Mesothelial cell of epicardium (in vitro differentiated cells): ENCODE measurements around the gene MRM3. TPM values are rescaled to one million over a fixed set of nuclear protein-coding genes. Genes with fewer than 3 reads are reported as not detected.
"Not testable (repeated sequence)": the region's sequence is repeated elsewhere in the genome, so short reads cannot be mapped to it uniquely, and the experiment has no call there.

ENCODE experiments used
- DNase-seq, 2 experiments: peaks; one replicate each; pipeline ENCODE4 v3.0.0; 2021; ENCODE audit warnings: low spot score in 2 of 2; ENCODE audit not compliant: unreplicated experiment in 2 of 2
- H3K27ac Mint-ChIP-seq: 2 replicates; pipeline ENCODE4 v1.8.0; 2021; ENCODE audit warnings: mixed read lengths
- H3K27me3 Mint-ChIP-seq: 2 replicates; pipeline ENCODE4 v1.8.0; 2021; ENCODE audit warnings: low read depth, mixed read lengths
- H3K36me3 Mint-ChIP-seq: 2 replicates; pipeline ENCODE4 v1.8.0; 2021; ENCODE audit warnings: mixed read lengths
- H3K4me1 Mint-ChIP-seq: 2 replicates; pipeline ENCODE4 v1.8.0; 2021; ENCODE audit warnings: mixed read lengths
- H3K4me3 Mint-ChIP-seq: 2 replicates; pipeline ENCODE4 v1.8.0; 2021; ENCODE audit warnings: mild to moderate bottlenecking, moderate library complexity, mixed read lengths
- H3K9me3 Mint-ChIP-seq: 2 replicates; pipeline ENCODE4 v1.8.0; 2021; ENCODE audit warnings: mixed read lengths
- CTCF ChIP-seq: fragments of 200-600 bp; sonication (generic); IDR thresholded peaks from one replicate; pipeline ENCODE4 v1.5.0; 2021; ENCODE audit warnings: antibody characterized with exemption; ENCODE audit not compliant: unreplicated experiment
- total RNA-seq: library from RNA; stranded (reverse); gene quantifications from 3 replicates; pipeline ENCODE4 v1.2.1, GENCODE V29; 2021

Gene MRM3
- total RNA-seq, 1 donor from 2014 or later = 13.5 TPM

GRCh38 chr17:746181-746580 is 36.0 kb upstream of the MRM3 start:
- no peak overlapping the region for H3K4me3 Mint-ChIP-seq
- no peak for DNase-seq
- H3K36me3 Mint-ChIP-seq = peaks cover 38% of the 10 kb centered on the region
- peaks cover 10% of the 10 kb centered on the region for H3K4me1 Mint-ChIP-seq
- H3K27ac Mint-ChIP-seq = no peak overlapping the region
- no peak for TF ChIP-seq CTCF
- H3K27me3 Mint-ChIP-seq = no peaks in the 10 kb centered on the region
- H3K9me3 Mint-ChIP-seq = no peaks in the 10 kb centered on the region

- TF ChIP-seq CTCF = no peak
- Mint-ChIP-seq H3K9me3 (no peaks in the 10 kb centered on the region), H3K4me3 (no peak overlapping the region), H3K36me3 (peaks cover 36% of the 10 kb centered on the region), H3K4me1 (peaks cover 16% of the 10 kb centered on the region), H3K27me3 (no peaks in the 10 kb centered on the region), H3K27ac (no peak overlapping the region)
- no peak for DNase-seq
These were observed 35.1 kb upstream of the MRM3 start for GRCh38 chr17:746783-747629.

GRCh38 chr17:748604-749003 is 33.5 kb upstream of the MRM3 start:
- not testable (repeated sequence) for H3K27me3 Mint-ChIP-seq, H3K4me3 Mint-ChIP-seq, DNase-seq, H3K27ac Mint-ChIP-seq, H3K9me3 Mint-ChIP-seq
- Mint-ChIP-seq H3K4me1 (peaks cover 21% of the 10 kb centered on the region), H3K36me3 (peaks cover 28% of the 10 kb centered on the region)

- H3K27ac Mint-ChIP-seq, H3K4me3 Mint-ChIP-seq, H3K27me3 Mint-ChIP-seq, H3K9me3 Mint-ChIP-seq, DNase-seq: not testable (repeated sequence)
- Mint-ChIP-seq H3K4me1 (peaks cover 21% of the 10 kb centered on the region), H3K36me3 (peaks cover 26% of the 10 kb centered on the region)
These were observed 32.8 kb upstream of the MRM3 start for GRCh38 chr17:749359-749758.

- Mint-ChIP-seq H3K27ac (no peak overlapping the region), H3K36me3 (peaks cover 26% of the 10 kb centered on the region), H3K4me3 (peak overlapping the region; percentile 89), H3K9me3 (peaks cover under 1% of the 10 kb centered on the region), H3K27me3 (no peaks in the 10 kb centered on the region), H3K4me1 (peaks cover 22% of the 10 kb centered on the region)
- no peak for TF ChIP-seq CTCF
- DNase-seq = no peak
These were observed 31.6 kb upstream of the MRM3 start for GRCh38 chr17:750431-751037.

- DNase-seq = peak in 1 of 2 experiments; percentile 57
- peaks cover 31% of the 10 kb centered on the region for H3K4me1 Mint-ChIP-seq
- peaks cover 33% of the 10 kb centered on the region for H3K36me3 Mint-ChIP-seq
- H3K4me3 Mint-ChIP-seq = peak overlapping the region; percentile 89
- H3K27me3 Mint-ChIP-seq = no peaks in the 10 kb centered on the region
- H3K9me3 Mint-ChIP-seq = peaks cover 3% of the 10 kb centered on the region
- H3K27ac Mint-ChIP-seq = peak overlapping the region; percentile 91
- TF ChIP-seq CTCF = no peak
These were observed 30.7 kb upstream of the MRM3 start for GRCh38 chr17:751269-752001.
